Measurements from ENCODE around the gene NADK. TPM values are rescaled to one million over a fixed set of nuclear protein-coding genes. Genes with fewer than 3 reads are reported as not detected.
A peak's percentile ranks its signal among the peaks of the same experiment; 100 is the strongest.

NADK gene
- total RNA-seq, 2 donors from 2014 or later: 64.5 to 91.1 TPM

DNA sequence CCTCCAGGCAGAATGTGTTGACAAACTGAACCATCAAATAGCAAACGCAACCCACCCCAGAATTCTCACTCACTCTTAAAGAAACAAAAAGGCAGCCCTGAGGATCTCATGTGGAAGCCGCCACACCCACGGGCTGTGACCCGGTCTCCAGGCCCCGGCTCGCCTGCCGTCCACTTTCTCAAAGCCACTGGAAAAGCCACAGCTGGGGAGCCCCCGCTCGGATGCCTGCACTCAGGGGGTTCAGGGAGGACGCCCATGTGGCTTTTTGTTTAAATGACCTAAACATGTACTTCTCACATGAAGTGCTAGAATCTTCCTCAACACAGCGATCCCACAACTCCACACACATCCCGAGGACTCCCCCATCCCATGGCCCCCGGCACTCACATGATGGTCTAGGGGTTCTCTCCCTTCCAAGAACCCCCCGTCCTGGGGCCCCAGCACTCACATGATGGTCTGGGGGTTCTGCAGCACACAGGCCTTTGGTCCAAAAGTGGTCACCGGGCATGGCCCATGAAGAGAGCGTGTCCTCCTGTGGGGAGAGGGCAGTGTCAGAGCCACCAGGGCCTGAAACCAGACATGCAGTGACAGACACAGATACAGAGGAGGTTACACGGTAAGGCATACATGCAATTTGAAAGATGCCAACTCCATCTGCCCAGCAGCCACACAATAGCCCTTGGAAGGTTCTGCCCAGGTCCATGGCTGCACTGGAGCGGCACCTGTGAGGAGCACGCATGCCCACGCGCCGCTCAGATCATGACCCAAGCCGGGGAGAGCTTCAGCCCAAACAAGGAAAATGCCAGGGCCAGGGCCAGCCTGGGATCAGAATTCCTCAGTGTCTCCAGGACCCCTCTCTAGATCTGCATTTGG lies 16.5 kb downstream of the NADK start:
- no peaks in the 10 kb centered on the region for H3K9me3 ChIP-seq
- no peak overlapping the region for H3K4me3 ChIP-seq
- TF ChIP-seq, protein P1, sequence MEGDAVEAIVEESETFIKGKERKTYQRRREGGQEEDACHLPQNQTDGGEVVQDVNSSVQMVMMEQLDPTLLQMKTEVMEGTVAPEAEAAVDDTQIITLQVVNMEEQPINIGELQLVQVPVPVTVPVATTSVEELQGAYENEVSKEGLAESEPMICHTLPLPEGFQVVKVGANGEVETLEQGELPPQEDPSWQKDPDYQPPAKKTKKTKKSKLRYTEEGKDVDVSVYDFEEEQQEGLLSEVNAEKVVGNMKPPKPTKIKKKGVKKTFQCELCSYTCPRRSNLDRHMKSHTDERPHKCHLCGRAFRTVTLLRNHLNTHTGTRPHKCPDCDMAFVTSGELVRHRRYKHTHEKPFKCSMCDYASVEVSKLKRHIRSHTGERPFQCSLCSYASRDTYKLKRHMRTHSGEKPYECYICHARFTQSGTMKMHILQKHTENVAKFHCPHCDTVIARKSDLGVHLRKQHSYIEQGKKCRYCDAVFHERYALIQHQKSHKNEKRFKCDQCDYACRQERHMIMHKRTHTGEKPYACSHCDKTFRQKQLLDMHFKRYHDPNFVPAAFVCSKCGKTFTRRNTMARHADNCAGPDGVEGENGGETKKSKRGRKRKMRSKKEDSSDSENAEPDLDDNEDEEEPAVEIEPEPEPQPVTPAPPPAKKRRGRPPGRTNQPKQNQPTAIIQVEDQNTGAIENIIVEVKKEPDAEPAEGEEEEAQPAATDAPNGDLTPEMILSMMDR (IDR thresholded peaks at IDR 0.05): no peak
- TF ChIP-seq POLR2A (IDR thresholded peaks at IDR 0.05) (no peak), POLR2AphosphoS5 (IDR thresholded peaks at IDR 0.05) (no peak)
- WGBS: 94% methylated on average over 23 of the region's 23 CpGs
- intact Hi-C loops (cut with DNase I): no loop called here
- no peak overlapping the region for H3K27ac ChIP-seq
- H3K36me3 ChIP-seq: peaks cover 0 to 23% of the 10 kb centered on the region in 2 donors
- peaks cover 17% of the 10 kb centered on the region for H3K4me1 ChIP-seq (replicated peaks)
- H3K27me3 ChIP-seq (replicated peaks; ENCODE audit: insufficient read depth): no peaks in the 10 kb centered on the region
- DNase-seq (ENCODE audit: low spot score): no peak

DNA sequence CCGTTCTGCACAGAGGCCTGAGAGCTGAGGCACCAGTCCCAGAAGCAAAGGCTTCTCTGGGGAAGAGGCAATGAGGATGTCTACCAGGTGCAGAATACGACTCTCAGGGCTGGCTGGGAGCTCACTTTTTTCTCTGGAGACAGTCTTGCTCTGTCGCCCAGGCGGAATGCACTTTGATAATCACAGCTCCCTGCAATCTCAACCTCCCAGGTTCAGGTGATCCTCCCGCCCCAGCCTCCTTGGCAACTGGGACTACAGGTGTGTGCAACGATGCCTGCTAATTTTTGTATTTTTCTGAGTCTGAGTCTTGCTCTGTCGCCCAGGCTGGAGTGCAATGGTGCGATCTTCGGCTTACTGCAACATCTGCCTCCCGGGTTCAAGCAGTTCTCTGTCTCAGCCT lies 17.6 kb downstream of the NADK start:
- intact Hi-C loops (cut with DNase I): no loop called here
- peaks cover 0 to 29% of the 10 kb centered on the region in 2 donors for H3K36me3 ChIP-seq
- no peaks in the 10 kb centered on the region for H3K27me3 ChIP-seq (replicated peaks; ENCODE audit: insufficient read depth)
- H3K4me3 ChIP-seq: no peak overlapping the region
- no peak for DNase-seq (ENCODE audit: low spot score)
- TF ChIP-seq POLR2A (IDR thresholded peaks at IDR 0.05) (no peak), POLR2AphosphoS5 (IDR thresholded peaks at IDR 0.05) (no peak)
- peaks cover 17% of the 10 kb centered on the region for H3K4me1 ChIP-seq (replicated peaks)
- 95% methylated on average over 10 of the region's 10 CpGs for WGBS
- no peaks in the 10 kb centered on the region for H3K9me3 ChIP-seq
- no peak overlapping the region for H3K27ac ChIP-seq

- Histone ChIP-seq H3K4me3 (no peak overlapping the region), H3K27ac (no peak overlapping the region), H3K36me3 (peaks cover 0 to 29% of the 10 kb centered on the region in 2 donors), H3K9me3 (no peaks in the 10 kb centered on the region), H3K27me3 (replicated peaks; ENCODE audit: insufficient read depth) (no peaks in the 10 kb centered on the region), H3K4me1 (replicated peaks) (peaks cover 17% of the 10 kb centered on the region)
- 98% methylated on average over 20 of the region's 20 CpGs for WGBS
- intact Hi-C loops (cut with DNase I): no loop called here
- no peak for TF ChIP-seq POLR2A (IDR thresholded peaks at IDR 0.05)
- no peak for DNase-seq (ENCODE audit: low spot score)
Observed at GRCh38 chr1:1760345-1760650, 18.0 kb downstream of the NADK start.

DNA sequence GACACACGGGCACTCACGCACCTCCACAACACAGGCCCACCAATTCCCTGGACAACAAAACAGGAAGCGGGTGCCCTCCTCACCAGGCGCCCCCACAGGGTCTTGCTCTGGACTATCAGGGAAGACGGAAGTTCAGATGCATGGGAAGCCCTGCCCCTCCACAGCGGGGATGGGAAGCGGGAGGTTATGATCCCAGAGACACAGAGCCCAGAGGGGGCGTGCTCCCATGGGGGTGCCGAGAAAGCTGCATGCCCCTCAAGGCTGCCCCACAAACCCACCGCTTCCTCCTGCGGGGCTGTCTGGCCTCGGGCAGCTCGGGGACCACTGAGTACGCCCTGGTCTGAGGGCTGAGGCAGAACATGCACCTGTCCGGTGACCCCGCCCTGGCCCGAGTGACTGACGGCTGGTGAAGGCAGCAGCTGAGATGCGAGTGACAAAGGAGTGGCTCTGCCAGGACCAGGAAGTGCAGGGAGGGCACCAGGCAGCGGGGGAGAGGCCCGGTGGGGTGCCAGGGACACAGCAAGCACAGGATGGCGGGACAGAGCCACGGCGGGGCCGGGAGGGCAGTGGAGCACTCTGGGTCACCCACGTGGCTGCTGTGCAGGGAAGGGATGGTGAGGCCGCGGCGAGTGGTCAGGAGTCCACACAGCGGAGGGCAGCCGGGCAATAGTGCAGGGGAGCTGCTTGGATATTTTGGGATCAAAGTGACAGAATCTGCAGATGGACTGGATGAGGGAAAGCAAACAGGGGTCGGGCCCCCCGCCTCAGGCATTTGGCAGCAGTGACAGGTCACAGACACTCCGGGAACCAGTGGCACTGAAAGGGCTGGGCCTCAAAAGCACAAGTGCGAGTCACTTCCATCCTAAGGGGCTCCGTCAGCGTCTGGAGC lies 18.6 kb downstream of the NADK start:
- TF ChIP-seq POLR2A (IDR thresholded peaks at IDR 0.05) (no peak), POLR2AphosphoS5 (IDR thresholded peaks at IDR 0.05) (no peak)
- TF ChIP-seq, protein P1 (IDR thresholded peaks at IDR 0.05): no peak
- Histone ChIP-seq H3K4me3 (no peak overlapping the region), H3K36me3 (peaks cover 0 to 25% of the 10 kb centered on the region in 2 donors), H3K4me1 (replicated peaks) (peaks cover 17% of the 10 kb centered on the region), H3K27ac (peak overlapping the region; percentile 80 to 83), H3K9me3 (no peaks in the 10 kb centered on the region), H3K27me3 (replicated peaks; ENCODE audit: insufficient read depth) (no peaks in the 10 kb centered on the region)
- WGBS: 92% methylated on average over 37 of the region's 37 CpGs
- DNase-seq (ENCODE audit: low spot score): no peak
- intact Hi-C loops (cut with DNase I): loop anchor here (10.0 kb wide), 1 partner anchor 145 kb away; no protein-coding TSS in a partner anchor

GRCh38 chr1:1758692-1759455 lies 19.4 kb downstream of the NADK start:
- Histone ChIP-seq H3K36me3 (peaks cover 0 to 21% of the 10 kb centered on the region in 2 donors), H3K27ac (peak overlapping the region; percentile 80 to 83), H3K27me3 (replicated peaks; ENCODE audit: insufficient read depth) (no peaks in the 10 kb centered on the region), H3K4me3 (no peak overlapping the region), H3K9me3 (no peaks in the 10 kb centered on the region), H3K4me1 (replicated peaks) (peaks cover 17% of the 10 kb centered on the region)
- intact Hi-C loops (cut with DNase I): loop anchor here (10.0 kb wide), 1 partner anchor 146 kb away; no protein-coding TSS in a partner anchor
- 62% methylated on average over 29 of the region's 34 CpGs for WGBS
- TF ChIP-seq, protein P1 (IDR thresholded peaks at IDR 0.05): no peak
- peak; percentile 90 for TF ChIP-seq POLR2AphosphoS5 (IDR thresholded peaks at IDR 0.05)
- peak; percentile 64 for TF ChIP-seq POLR2A (IDR thresholded peaks at IDR 0.05)
- peak; percentile 85 for DNase-seq (ENCODE audit: low spot score)

Measured in prostate gland (tissue), 2 donors.